Lower leg skin (tissue), 4 donors: ENCODE measurements around the gene SPAG17. TPM values are rescaled to one million over a fixed set of nuclear protein-coding genes. Genes with fewer than 3 reads are reported as not detected.

Source experiments
- DNase-seq, 2 donors: peaks; one replicate each; pipeline ENCODE4 v3.0.0-alpha.2; 2019; ENCODE audit warnings: low spot score in 2 of 2
- H3K4me3 ChIP-seq: fragments of 200-600 bp; sonication (generic); 2 replicates; pipeline ENCODE4 v1.5.1; 2017; ENCODE audit warnings: mild to moderate bottlenecking, low read depth; ENCODE audit not compliant: poor library complexity, severe bottlenecking
- POLR2A ChIP-seq, 2 donors: fragments of 450-650 bp; IDR thresholded peaks; one replicate each; pipeline ENCODE4 v1.6.1; 2016 to 2017; ENCODE audit warnings: antibody characterized with exemption in 2 of 2, mild to moderate bottlenecking in 1 of 2, moderate library complexity in 1 of 2
- WGBS, 2 donors: methylation state at CpG; one replicate each; pipeline ENCODE4 v1.1.5; 2018; 5-methylcytosine and 5-hydroxymethylcytosine counted together
- intact Hi-C: fragments of 100-400 bp; cut with DNase I; formaldehyde crosslinking; loops from one replicate; pipeline ENCODE4 v1.15.0; 2023; ENCODE audit warnings: low total_unique reads
- total RNA-seq, 4 donors: library from RNA; depleted of rRNA; stranded (reverse); fragments of >200 nt; gene quantifications; one replicate each; pipeline ENCODE4 v1.1.0, GENCODE V29; 2016
- TF ChIP-seq, protein P1 (sequence below), 3 donors: fragments of 450-650 bp; IDR thresholded peaks; one replicate each; pipeline ENCODE4 v1.5.1; 2016; ENCODE audit warnings: antibody characterized with exemption in 3 of 3, mild to moderate bottlenecking in 3 of 3, moderate library complexity in 2 of 3

Gene SPAG17
- total RNA-seq, 4 donors from 2014 or later: 3.3 to 7.9 TPM; not detected in 2

GRCh38 chr1:118204105-118204504 lies 19.1 kb upstream of the SPAG17 start:
- DNase-seq: no peak
- no peak overlapping the region for H3K4me3 ChIP-seq
- WGBS, 2 donors: 25 to 33% methylated on average over 3 of the region's 3 CpGs
- intact Hi-C loops: no loop called here
- TF ChIP-seq, protein P1, sequence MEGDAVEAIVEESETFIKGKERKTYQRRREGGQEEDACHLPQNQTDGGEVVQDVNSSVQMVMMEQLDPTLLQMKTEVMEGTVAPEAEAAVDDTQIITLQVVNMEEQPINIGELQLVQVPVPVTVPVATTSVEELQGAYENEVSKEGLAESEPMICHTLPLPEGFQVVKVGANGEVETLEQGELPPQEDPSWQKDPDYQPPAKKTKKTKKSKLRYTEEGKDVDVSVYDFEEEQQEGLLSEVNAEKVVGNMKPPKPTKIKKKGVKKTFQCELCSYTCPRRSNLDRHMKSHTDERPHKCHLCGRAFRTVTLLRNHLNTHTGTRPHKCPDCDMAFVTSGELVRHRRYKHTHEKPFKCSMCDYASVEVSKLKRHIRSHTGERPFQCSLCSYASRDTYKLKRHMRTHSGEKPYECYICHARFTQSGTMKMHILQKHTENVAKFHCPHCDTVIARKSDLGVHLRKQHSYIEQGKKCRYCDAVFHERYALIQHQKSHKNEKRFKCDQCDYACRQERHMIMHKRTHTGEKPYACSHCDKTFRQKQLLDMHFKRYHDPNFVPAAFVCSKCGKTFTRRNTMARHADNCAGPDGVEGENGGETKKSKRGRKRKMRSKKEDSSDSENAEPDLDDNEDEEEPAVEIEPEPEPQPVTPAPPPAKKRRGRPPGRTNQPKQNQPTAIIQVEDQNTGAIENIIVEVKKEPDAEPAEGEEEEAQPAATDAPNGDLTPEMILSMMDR (IDR thresholded peaks at IDR 0.05): no peak
- TF ChIP-seq POLR2A (IDR thresholded peaks at IDR 0.05): no peak

DNA sequence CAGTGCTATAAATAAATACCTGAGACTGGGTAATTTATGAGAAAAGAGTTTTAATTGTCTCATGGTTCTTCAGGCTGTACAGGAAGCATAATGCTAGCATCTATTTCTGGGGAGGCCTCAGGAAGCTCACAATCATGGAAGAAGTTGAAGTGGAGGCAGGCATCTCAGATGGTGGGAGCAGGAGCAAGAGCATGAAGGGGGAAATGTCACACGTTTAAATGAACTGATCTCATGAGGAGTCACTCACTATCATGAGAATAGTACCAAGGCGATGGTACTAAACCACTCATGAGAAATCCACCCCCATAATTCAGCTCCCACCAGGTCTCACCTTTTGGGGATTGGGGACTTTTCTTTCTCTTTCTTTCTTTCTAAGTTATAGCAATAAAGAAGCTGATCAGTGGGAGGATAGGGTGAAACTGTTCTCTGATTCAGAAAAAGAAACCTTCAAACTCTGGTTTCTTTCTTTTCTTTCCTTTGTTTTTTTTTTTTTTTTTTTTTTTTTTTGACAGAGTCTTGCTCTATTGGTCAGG lies 17.1 kb upstream of the SPAG17 start:
- no peak overlapping the region for H3K4me3 ChIP-seq
- DNase-seq: no peak
- intact Hi-C loops: no loop called here
- 69 to 89% methylated on average over 2 of the region's 2 CpGs for WGBS, 2 donors
- TF ChIP-seq POLR2A (IDR thresholded peaks at IDR 0.05): no peak
- TF ChIP-seq, protein P1 (IDR thresholded peaks at IDR 0.05): no peak

DNA sequence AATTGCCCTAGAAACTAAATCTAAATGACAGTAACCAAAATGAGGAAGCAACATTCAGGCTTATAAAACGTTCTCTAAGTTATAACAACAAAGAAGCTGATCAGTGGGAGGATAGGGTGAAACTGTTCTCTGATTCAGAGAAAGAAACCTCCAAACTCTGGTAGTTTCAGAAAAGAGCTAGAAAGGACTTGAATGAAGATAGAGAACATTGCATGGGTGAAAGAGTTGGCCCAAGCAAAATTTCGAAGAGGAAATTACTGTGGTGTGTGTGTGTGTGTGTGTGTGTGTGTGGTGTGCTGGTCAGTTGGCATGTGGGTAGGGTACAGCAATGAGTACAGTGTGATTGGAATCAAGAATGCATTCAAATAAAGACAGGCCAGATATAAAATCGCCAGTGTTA lies 16.5 kb upstream of the SPAG17 start:
- intact Hi-C loops: no loop called here
- H3K4me3 ChIP-seq: no peak overlapping the region
- TF ChIP-seq POLR2A (IDR thresholded peaks at IDR 0.05): no peak
- TF ChIP-seq, protein P1 (IDR thresholded peaks at IDR 0.05): no peak
- 83 to 85% methylated on average over 3 of the region's 3 CpGs for WGBS, 2 donors
- DNase-seq: no peak

GRCh38 chr1:118200836-118201235 lies 15.8 kb upstream of the SPAG17 start:
- H3K4me3 ChIP-seq: no peak overlapping the region
- intact Hi-C loops: no loop called here
- no peak for TF ChIP-seq POLR2A (IDR thresholded peaks at IDR 0.05)
- TF ChIP-seq, protein P1 (IDR thresholded peaks at IDR 0.05): no peak
- no peak for DNase-seq
- WGBS, 2 donors: 67 to 77% methylated on average over 1 of the region's 1 CpG

DNA sequence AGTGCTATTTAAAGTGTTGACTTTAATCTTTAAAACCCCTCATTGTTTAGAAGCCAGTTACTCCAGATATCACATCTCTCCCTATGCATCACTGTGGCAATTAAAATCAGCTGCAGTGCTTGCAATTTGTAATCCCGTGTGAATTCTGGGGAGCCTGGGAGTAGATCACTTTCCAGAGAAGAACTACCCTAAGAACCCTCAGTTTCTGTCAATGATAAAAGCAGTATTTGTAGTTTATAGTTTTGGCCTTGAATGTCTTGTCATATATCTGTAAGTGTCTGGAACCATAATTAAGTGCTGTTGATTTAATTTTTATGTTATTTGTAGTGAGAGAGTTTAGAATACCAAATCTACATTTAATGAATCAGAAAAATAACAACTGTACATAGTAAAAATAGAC lies 5.5 kb upstream of the SPAG17 start:
- WGBS, 2 donors: 41 to 49% methylated on average over 1 of the region's 1 CpG

More for the DNA sequence above, 5.5 kb upstream of the SPAG17 start:
- intact Hi-C loops: no loop called here
- H3K4me3 ChIP-seq: no peak overlapping the region
- DNase-seq: no peak
- TF ChIP-seq, protein P1 (IDR thresholded peaks at IDR 0.05): no peak
- no peak for TF ChIP-seq POLR2A (IDR thresholded peaks at IDR 0.05)
